Activated CD4-positive, alpha-beta T cell treated with anti-CD3 and anti-CD28 coated beads, Interleukin-2, amount 50 U/mL, for 4 hours (primary cell): ENCODE measurements around the gene KRTAP12-4.
A peak's percentile ranks its signal among the peaks of the same experiment; 100 is the strongest.
"Not testable (repeated sequence)": the region's sequence is repeated elsewhere in the genome, so short reads cannot be mapped to it uniquely, and the experiment has no call there.

Experiments used
- DNase-seq, 2 experiments: peaks; one replicate each; pipeline ENCODE4 v3.0.0-alpha.2; 2020

Gene KRTAP12-4

GRCh38 chr21:44628707-44629391 lies 25.6 kb downstream of the KRTAP12-4 start:
- no peak for DNase-seq

DNA sequence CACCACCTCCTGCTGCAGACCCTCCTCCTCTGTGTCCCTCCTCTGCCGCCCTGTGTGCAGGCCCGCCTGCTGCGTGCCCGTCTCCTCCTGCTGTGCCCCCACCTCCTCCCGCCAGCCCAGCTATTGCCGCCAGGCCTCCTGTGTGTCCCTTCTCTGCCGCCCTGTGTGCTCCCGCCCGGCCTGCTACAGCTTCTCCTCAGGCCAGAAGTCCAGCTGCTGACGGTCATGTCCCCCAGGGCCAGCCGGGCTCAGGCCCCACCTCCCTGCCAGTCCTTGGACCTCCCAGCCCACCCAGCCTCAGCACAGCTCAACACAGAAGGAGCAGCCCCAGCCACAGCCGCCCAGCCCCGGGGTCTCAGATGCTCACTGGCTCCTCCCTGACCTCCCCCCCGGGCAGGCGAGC lies 26.6 kb downstream of the KRTAP12-4 start:
- not testable (repeated sequence) for DNase-seq

- not testable (repeated sequence) for DNase-seq
These were observed 27.2 kb downstream of the KRTAP12-4 start for GRCh38 chr21:44627181-44627822.

DNA sequence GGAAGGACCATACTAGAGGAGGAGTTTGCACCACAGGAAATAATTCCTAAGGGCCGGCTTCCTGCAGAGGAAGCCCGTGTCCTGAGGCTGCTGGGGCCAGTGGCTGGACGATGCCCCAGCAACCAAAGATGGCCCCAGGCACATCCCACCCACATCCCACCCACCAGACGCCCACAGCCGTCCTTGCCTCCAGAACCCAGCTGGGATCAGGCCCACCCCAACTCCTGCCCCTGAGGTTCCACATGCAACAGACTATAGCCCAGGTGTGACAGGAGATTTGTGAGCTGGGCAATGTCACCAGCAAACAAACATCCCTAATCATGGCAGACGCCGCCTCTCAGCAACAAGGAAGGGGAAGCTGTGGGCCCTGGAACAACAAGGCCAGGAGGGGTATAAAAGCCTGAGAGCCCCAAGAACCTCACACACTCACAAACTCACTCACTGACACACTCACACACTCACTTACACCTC lies 27.8 kb downstream of the KRTAP12-4 start, which contains the start of gene KRTAP10-9:
TSS of gene KRTAP10-9 (plus strand) at position 421 of the 471 bp plus-strand sequence. CDS start 79 bp downstream, outside the sequence.
- DNase-seq = no peak

DNA sequence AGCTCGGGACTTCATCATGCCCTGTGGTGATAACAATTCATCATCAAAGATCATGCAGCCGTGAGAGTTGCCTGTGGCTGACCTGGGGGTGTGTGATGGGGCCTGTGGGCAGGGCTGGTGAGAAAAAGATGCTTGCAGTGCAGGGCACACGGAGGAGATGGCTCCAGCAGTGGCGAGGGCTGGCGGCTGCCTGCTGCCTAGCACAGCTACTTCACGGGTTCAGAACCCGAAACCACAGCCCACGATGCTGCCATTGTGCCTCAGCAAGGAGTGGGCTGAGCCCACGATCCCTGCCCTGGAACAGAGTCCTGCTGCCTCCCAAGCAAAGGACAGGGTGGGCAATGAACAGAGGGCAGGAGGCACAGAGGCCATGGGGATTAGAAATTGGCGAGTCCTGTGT lies 28.2 kb downstream of the KRTAP12-4 start:
- DNase-seq = no peak

- DNase-seq = no peak
These were observed 28.7 kb downstream of the KRTAP12-4 start for GRCh38 chr21:44625756-44626155.

DNA sequence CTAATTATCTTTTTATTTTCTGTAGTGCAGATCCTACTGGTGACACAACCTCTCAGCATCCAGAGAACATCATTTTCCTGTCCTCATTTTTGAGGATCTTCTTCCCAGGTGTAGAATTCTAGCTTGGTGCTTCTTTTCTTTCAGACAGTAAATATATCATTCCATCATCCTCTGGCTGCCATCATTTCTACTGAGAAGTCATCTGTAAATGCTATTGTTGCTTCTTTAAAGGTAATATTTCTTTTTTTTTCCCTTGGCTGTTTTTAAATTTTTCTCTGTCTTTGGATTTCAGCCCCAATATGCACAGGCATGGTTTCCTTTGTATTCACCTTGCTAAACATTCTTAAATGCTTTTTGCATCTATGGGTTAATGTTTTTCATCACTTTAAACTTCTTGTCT lies 30.9 kb downstream of the KRTAP12-4 start:
- DNase-seq = no peak

GRCh38 chr21:44619886-44620285 lies 34.6 kb downstream of the KRTAP12-4 start:
- DNase-seq = no peak

DNA sequence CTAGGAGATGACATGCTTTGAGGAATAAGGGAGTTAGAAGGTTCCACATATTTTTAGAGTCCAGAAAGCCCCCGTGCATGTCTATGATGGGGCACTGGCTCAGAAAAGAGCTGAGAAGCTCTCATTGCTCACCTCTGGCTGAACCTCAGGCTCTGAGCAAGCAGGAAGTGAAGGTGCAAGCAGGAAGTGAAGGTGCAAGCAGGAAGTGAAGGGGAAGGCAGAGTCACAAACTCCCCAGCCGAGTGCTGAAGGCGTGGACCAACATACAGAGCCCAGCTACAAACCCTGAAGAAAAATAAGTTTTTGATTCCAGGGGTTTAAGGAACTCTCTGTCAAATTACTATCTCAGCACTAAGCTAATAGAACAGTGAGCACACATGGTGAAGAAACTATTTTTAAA lies 35.5 kb downstream of the KRTAP12-4 start:
- peak; percentile 50 to 53 for DNase-seq

- no peak for DNase-seq
These were observed 36.0 kb downstream of the KRTAP12-4 start for GRCh38 chr21:44618504-44618903.

- DNase-seq = no peak
These were observed 37.4 kb downstream of the KRTAP12-4 start for GRCh38 chr21:44617071-44617501.

DNA sequence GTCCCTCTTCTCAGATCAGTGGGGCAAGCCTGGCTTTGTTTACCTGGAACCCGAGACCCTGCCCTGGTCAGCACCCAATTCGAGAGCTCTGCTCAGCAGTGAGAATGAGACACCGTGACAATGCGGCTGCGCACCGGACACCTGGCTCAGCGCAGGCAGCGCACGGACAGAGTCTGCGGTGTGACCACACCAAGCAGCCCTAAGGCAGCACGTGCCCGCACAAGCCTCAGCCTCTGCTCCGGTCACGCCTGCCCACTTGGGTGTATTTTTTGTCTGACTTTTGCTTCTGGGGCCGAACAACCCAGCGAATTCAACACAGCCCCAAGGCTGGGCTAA lies 37.9 kb downstream of the KRTAP12-4 start:
- no peak for DNase-seq

DNA sequence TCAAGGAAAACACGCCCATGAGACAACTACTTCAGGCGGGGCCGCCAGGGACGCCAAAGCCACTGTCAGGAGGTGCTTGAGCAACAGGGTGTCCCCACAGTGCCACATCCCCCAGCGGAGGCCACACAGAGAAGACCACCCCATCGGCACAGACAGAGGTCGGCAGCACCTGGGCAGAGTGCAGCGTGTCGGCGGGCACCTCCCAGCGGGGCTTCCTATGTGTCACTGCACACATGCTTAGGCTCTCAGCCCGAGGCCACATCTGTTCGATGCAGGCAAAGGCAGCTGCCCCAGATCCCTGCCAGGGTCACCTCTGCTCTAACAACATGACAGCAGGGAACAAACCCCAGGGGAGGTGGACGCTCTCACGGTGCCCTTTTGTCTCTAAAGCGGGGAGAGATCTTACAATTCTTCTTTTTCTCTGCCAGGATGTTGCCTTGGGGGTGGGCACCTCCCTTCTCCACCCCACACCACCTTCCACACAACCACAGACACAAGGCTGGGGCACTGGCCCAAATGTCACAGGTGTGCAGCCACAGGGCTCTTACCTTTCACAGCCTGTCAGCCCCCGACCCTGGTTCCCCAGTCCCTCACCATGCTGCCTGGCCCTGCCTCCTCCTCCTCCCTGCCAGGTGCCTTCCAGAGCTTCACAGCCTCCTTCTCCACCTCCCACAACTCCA lies 38.4 kb downstream of the KRTAP12-4 start:
- DNase-seq = no peak

DNA sequence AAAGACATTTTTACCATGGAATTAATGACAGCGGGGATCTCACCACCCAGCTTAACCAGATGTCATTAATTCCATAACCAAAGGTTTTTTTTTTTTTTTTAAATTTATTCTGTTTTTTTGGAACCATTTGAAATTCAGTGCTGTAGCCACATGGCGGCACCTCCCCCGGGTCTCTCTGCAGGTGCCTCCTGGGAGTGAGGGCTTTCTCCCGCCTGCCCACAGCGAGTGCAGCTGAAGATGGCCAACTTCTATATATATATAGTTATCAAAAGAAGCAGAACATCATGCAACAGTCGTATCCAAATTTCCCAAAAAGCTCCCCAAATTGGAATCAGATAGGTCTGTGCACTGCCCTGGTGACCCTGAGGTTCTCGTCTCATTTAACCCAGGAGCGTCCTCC lies 39.0 kb downstream of the KRTAP12-4 start:
- DNase-seq = no peak

DNA sequence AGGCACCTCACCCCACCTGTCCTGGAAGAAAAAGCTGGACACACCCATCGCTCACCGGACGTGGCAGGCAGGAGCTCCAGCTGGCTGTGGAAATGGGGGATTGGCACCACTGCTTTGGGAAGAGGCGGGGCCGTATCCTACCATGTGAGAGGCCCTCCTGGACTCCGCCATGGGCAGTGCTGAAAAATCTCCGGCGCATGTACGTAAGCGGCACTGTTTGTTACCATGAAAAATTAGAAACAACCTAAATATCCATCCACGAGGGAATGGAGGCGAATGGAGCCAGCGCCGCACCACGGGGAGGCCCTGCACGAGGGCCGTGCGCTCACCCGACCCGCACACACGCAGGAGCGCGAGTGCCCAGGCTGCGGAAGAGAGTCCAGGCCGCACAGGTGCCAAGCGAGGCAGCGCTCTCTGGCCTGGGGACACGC lies 39.5 kb downstream of the KRTAP12-4 start:
- no peak for DNase-seq

GRCh38 chr21:44614161-44614631 lies 40.3 kb downstream of the KRTAP12-4 start:
- DNase-seq = no peak

GRCh38 chr21:44613386-44614155 lies 40.9 kb downstream of the KRTAP12-4 start:
- no peak for DNase-seq

GRCh38 chr21:44612669-44613229 lies 41.7 kb downstream of the KRTAP12-4 start:
- no peak for DNase-seq

DNA sequence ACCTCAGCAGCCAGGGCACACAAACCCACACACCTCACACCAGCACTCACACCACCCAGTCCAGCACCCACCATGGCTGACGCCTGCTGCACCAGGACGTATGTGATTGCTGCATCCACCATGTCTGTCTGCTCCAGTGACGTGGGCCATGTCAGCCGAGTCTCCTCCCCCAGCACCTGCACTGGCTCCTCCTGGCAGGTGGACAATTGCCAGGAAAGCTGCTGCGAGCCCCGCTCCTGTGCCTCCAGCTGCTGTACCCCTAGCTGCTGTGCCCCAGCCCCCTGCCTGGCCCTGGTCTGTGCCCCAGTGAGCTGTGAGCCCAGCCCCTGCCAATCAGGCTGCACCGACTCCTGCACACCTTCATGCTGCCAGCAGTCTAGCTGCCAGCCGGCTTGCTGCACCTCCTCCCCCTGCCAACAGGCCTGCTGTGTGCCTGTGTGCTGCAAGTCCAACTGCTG lies 42.4 kb downstream of the KRTAP12-4 start, which contains the start of gene KRTAP10-8:
TSS of gene KRTAP10-8 (plus strand) at position 51 of the 458 bp plus-strand sequence. CDS start at position 73, 22 bp downstream.
- no peak for DNase-seq

DNA sequence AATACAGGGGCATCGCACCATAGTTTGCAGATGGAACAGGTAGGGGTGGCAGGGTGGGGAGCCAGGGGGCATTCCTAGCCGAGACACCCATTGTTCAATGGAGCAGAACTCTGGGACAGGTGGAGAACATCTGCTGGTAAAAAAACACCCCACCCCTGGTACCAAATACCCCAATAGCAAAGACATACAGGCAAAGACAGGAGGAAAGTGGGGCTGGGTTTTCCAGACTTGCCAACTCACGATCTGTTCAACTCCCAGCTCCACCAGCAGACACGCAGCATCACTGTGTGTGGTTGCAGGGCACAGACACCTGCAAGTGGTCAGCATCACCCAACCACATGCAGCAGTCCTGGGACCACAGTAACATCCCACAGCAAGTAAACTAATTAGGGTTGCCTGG lies 42.9 kb downstream of the KRTAP12-4 start:
- DNase-seq = no peak

DNA sequence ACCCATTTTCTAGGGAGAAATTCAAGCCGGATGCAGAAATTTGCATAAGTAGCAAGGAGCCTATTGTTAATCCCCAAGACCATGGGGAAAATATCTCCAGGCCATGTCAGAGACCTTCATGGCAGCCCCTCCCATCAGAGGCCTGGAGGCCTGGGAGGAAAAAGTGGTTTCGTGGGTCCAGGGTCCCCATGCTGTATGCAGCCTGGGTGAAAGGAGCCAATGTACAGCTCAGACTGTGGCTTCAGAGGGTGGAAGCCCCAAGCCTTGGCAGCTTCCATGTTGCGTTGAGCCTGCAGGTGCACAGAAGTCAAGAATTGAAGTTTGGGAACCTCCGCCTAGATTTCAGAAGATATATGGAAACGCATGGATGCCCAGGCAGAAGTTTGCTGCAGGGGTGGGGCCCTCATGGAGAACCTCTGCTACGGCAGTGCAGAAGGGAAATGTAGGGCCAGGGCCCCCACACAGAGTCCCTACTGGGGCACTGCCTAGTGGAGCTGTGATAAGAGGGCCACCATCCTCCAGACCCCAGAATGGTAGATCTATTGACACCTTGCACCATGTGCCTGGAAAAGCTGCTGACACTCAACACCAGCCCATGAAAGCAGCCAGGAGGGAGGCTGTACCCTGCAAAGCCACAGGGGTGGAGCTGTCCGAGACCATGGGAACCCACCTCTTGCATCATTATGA lies 44.2 kb downstream of the KRTAP12-4 start:
- not testable (repeated sequence) for DNase-seq

- no peak for DNase-seq
These were observed 45.3 kb downstream of the KRTAP12-4 start for GRCh38 chr21:44609193-44609592.
